HG03439 (cell line): ENCODE data around the gene ETF1.

ENCODE experiments used
- ATAC-seq: cut with Tn5 transposase; IDR thresholded peaks from one replicate; pipeline ENCODE4 v1.9.1; 2021; ENCODE audit warnings: mild to moderate bottlenecking, moderate library complexity; ENCODE audit not compliant: unreplicated experiment

The ETF1 gene

DNA sequence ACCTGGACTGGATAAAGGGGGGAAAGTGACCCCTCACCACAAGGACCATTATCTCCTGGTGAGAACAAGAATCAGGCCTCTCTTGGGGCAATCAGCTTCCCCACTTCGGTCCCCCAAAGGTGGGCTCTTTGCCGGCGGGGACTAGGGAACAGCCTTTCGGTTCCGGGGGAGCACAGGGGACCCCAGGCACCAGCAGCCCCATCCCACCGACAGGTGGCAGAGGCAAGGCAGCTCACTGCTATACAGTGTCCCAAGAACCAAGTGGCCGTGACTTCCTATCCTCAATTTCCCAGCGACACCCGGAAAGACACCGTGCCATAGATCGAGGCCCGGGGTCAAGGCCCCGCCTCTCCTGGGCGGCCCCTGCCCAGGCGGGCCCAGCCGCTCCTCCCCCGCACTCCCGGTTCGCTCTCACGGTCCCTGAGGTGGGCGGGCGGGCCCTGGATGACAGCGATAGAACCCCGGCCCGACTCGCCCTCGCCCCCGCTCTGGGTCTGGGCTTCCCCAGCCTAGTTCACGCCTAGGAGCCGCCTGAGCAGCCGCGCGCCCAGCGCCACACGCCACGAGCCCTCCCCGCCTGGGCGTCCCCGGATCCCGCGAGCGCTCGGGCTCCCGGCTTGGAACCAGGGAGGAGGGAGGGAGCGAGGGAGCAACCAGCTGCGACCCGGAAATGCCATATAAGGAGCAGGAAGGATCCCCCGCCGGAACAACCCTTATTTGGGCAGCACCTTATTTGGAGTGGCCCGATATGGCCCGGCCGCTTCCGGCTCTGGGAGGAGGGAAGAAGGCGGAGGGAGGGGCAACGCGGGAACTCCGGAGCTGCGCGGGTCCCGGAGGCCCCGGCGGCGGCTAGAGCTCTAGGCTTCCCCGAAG is 78.4 kb downstream of the ETF1 start:
- peak; percentile 75 for ATAC-seq

DNA sequence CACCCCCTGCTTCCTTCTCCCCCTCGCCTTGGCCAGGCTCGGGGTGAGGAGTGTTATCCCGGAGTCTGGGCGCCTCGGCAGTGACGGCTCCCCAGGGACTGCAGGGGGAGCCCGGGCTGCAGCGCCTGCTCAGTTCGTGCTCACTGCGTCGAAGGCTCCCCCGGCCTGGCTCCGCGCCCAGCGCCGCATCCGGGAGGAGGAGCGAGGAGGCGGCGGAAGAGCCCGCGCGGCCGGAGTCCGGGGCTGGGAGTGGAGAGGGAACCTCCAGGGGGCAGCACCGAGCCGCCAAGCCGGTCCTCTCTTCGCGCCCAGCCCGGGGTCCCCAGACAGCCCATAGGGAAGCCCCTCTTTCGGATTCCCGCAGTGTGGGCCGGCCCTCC is 79.0 kb downstream of the ETF1 start:
- ATAC-seq: peak; percentile 45

DNA sequence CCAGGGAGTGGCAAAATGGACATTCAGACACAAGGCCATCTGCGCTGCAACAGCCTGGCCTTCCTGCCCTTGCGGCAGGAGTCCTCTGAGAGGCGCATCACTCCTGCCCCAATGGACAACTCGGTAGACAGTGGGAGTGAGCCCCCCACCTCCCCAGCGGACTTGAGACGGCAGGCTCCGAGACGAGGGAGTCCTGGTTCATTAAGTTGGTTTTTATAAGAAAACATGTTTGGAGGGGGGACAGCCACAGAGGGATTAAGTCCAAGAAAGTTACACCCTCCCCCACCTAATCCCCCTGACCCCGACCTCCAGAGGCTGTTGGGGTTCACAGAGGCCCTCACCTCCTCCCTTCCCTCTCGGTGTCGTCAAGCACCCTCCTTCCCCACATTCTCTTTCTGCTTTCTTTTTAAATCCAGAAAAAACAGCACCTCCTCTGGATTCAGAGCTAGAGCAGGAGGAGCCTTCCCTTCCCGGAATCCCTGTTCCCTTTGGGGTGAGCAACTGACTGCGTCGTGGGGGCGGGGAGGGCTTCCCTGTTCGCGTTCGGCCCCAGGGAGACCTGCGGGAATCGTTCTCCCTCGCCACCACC is 79.5 kb downstream of the ETF1 start:
- ATAC-seq: no peak

GRCh38 chr5:138461343-138462125 is 81.5 kb downstream of the ETF1 start:
- no peak for ATAC-seq

DNA sequence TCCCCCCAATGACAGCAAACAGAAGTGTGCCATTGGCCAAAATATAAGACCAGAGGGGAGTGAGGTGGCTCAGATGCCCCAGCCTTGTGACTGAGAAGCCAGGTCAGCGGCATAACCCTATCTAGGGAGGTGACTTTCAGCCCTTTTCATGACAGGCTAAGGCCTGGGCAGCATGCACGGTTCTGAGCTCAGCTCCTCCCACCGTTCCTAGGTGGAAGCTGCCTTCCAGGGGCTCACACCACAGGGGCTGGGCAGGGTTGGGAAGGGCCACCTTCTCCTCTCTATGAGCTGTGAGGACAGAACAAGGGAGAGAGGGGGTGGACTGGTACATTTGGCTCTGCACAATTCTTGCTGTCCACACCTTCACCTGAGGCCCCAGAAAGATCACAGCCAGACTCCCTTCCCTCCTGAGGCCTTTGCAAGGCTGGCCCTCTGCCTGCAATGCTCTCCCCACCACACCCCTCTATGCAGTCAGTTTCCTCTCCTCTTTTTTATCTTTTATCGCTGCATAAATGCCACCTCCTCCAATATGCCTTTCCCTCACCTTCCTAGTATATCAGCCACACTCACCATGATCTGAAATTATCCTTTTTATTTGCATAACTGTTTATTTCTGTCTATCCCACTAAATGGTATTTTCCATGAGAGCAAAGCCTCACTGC is 82.9 kb downstream of the ETF1 start:
- no peak for ATAC-seq

- no peak for ATAC-seq
Observed at GRCh38 chr5:138459311-138459933, 83.6 kb downstream of the ETF1 start.

DNA sequence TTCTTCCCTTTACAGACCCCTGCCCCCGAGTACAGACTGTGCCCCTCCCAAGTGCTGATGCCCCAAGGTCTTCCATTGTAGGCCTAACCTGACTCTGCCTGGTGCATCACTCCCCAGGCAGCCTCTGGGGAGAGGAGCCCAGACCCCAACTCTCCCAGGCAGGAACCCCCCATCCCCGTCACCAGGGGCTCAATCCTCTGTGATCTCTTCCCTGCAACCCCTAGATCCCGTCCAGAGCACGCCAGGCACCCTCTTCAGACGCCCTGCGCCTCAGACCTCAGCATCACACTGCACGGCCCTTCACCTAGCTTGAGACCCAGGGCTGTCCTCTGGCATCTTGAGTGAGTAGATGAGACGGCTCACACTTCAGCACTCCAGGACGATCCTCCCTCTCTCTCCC is 84.2 kb downstream of the ETF1 start:
- ATAC-seq: no peak

DNA sequence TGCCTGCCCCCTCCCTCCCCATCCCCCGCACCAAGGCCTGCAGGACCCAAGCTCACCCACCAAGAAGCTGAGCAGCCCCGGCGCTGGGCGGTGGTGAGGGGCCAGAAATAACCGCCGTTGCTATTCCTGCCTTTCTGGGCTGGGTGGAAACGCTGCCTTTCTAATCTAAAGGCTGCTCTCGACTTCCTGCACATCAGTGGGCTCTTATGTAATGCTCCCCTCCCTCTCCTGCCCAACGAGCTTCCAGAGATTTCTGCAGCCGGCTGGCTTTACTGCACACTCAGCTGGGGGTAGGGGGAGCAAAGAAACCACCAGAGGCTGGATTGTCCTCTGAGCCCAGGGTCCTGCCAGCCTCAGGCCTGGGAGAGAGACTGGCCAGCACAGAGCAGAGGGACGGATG is 84.7 kb downstream of the ETF1 start:
- no peak for ATAC-seq

DNA sequence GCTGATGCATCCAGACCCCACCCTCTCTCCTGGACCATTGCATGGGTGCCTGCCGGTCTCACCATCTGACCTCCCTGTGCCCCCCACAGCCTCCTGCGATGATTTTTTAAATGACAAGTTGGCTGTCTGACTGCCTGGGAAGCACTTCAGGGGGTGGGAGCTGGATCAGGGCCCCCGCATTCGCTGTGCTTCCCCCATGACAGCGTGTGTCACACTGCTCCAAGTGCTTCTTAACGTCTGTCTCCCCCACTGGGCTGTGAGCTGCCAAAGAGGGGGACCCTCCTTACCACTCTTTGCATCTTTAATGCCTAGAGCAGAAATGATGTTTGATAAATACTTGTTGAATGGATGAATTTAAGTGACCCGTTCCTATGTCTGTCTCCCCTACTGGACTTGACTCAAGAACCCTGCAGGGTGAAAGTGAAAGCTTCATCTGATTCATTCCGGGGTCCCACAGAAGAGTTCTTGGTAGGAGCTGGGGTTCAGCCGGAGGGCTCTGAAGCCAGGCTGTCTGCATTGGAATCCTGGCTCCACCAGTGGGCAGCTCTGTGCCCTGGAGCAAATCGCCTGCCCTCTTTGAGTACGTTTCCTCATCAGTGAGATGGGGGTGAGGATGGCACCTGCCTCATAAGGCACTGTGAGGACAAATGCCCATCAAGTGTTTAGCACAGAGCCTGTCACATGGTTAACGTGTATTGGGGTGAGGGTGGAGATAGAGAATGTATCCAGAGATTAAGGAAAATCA is 85.3 kb downstream of the ETF1 start:
- ATAC-seq: no peak
